Upper lobe of left lung (tissue), 6 donors: ENCODE results near the gene TJP2. TPM values are rescaled to one million over a fixed set of nuclear protein-coding genes. Genes with fewer than 3 reads are reported as not detected.

Experiments
- ATAC-seq, 2 donors: fragments of 200-7000 bp; cut with Tn5 transposase; one replicate each; pipeline ENCODE4 v1.9.1; 2022; ENCODE audit warnings: mild to moderate bottlenecking in 2 of 2, moderate library complexity in 2 of 2; ENCODE audit not compliant: low FRiP score in 2 of 2
- DNase-seq, 2 donors: peaks; one replicate each; pipeline ENCODE4 v3.0.0-alpha.2; 2019 to 2020
- H3K27ac ChIP-seq, 4 donors: fragments of 200-600 bp; sonication (generic); one replicate each; pipeline ENCODE4 v1.5.1; 2016 to 2019
- H3K27me3 ChIP-seq, 4 donors: fragments of 200-600 bp; sonication (generic); one replicate each; pipeline ENCODE4 v1.5.1; 2017 to 2019
- H3K36me3 ChIP-seq, 4 donors: fragments of 200-600 bp; sonication (generic); one replicate each; pipeline ENCODE4 v1.5.1; 2016 to 2019
- H3K4me1 ChIP-seq, 4 donors: fragments of 200-600 bp; sonication (generic); one replicate each; pipeline ENCODE4 v1.5.1; 2018 to 2019
- H3K4me3 ChIP-seq, 4 donors: fragments of 200-600 bp; sonication (generic); one replicate each; pipeline ENCODE4 v1.5.1; 2017 to 2019; ENCODE audit warnings: mild to moderate bottlenecking in 2 of 4, moderate library complexity in 1 of 4
- H3K9me3 ChIP-seq, 4 donors: fragments of 200-600 bp; sonication (generic); one replicate each; pipeline ENCODE4 v1.5.1; 2018 to 2019
- CTCF ChIP-seq, 6 experiments: fragments of 450-650 bp in 4 of 6; fragments of 200-600 bp in 2 of 6; sonication (generic) in 2 of 6; IDR thresholded peaks; one replicate each; pipeline ENCODE4 v1.5.1; 2016 to 2019; ENCODE audit warnings: antibody characterized with exemption in 6 of 6
- EP300 ChIP-seq, 4 donors: sonication (generic); formaldehyde crosslinking; IDR thresholded peaks; one replicate each; pipeline ENCODE4 v1.5.1; 2017; ENCODE audit warnings: antibody characterized with exemption in 4 of 4, control low read depth in 2 of 4
- POLR2A ChIP-seq, 4 donors: fragments of 450-650 bp; IDR thresholded peaks; one replicate each; pipeline ENCODE4 v1.5.1; 2016 to 2017; ENCODE audit warnings: antibody characterized with exemption in 4 of 4, mild to moderate bottlenecking in 2 of 4
- POLR2AphosphoS5 ChIP-seq, 2 donors: sonication (generic); formaldehyde crosslinking; IDR thresholded peaks; one replicate each; pipeline ENCODE4 v1.5.1; 2017; ENCODE audit warnings: antibody characterized with exemption in 2 of 2
- WGBS, 2 donors: methylation state at CpG; one replicate each; pipeline ENCODE4 v1.1.5; 2017 to 2018; 5-methylcytosine and 5-hydroxymethylcytosine counted together
- total RNA-seq, 6 donors: library from RNA; depleted of rRNA in 4 of 6; stranded (reverse); fragments of >200 nt in 4 of 6; gene quantifications; one replicate each; pipeline versions ENCODE4 v1.1.0 to v1.2.1, GENCODE V29; 2016 to 2021
- donor health status: DM: no; HTN: no; CAD: no; lungs with moderate emphysema.
- donor health status: DM: no; HTN: yes; CAD: no; lungs with severe emphysema.

TJP2 gene
- total RNA-seq, 6 donors from 2014 or later, result 98.3 to 270 (median 185) TPM

DNA sequence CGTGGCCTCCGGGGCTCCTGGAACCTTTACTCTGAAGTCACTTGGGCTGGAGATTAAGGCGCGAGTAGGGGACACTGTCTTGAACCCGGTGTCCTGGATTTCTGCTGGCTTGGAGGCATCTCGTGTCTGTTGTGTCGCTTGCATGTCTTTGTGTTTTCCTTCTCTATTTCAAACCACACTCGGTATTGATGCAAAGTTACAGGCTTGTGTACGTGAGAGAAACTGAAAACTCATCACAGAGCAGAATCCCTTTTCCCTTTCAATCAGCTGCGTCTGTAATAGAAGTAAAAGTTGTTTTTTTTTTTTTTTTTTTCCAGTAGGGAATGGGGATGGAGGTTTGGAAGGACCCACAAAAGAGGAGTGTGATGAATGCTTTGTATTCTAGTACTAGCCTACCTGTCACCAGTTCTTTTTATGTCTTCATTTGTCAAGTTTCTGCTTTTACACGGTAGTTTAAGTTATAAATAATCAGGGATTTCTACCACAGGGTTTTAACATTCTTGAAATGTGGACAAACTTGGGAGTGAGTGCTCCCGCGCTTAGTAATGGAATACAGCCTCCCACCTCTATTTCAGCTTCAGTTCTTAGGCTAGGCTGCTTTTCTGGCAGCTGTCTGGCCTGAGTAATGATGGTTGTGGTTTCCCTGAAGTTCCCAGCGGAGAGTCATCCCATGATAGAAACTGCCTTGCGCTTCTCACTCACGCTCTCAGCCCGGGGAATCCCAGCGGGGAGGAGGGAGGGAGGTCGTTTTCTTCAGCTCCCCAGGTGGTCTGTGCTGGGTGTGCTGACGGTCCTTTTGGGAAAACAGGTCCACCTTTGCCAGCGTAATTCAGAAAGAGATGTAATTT, 763 bp downstream of the TJP2 start:
- Histone ChIP-seq H3K4me1 (peaks cover 44 to 73% (median 67%) of the 10 kb centered on the region in 4 donors), H3K27me3 (no peaks in the 10 kb centered on the region), H3K9me3 (no peaks in the 10 kb centered on the region), H3K36me3 (no peaks in the 10 kb centered on the region), H3K27ac (peak overlapping the region; percentile 82 to 92 (median 87)), H3K4me3 (peak overlapping the region; percentile 38 to 79 (median 66))
- ATAC-seq, result peak; percentile 66 to 73
- peak in 1 of 2 donors; percentile 58 for DNase-seq
- 26 to 29% methylated on average over 9 to 21 of the region's 21 CpGs for WGBS, 2 donors
- TF ChIP-seq POLR2AphosphoS5 (IDR thresholded peaks at IDR 0.05), result peak; percentile 46 to 79
- peak in 1 of 4 donors; percentile 66 for TF ChIP-seq EP300 (IDR thresholded peaks at IDR 0.05)
- TF ChIP-seq POLR2A (IDR thresholded peaks at IDR 0.05), result no peak
- no peak for TF ChIP-seq CTCF (IDR thresholded peaks at IDR 0.05)

GRCh38 chr9:69175486-69175885, 1.4 kb downstream of the TJP2 start:
- Histone ChIP-seq H3K27ac (peak overlapping the region; percentile 82 to 92 (median 87)), H3K4me1 (peaks cover 48 to 78% (median 68%) of the 10 kb centered on the region in 4 donors), H3K36me3 (no peaks in the 10 kb centered on the region), H3K9me3 (no peaks in the 10 kb centered on the region), H3K27me3 (no peaks in the 10 kb centered on the region), H3K4me3 (peak overlapping the region; percentile 8 to 79 (median 66))
- TF ChIP-seq EP300 (IDR thresholded peaks at IDR 0.05) (no peak), POLR2AphosphoS5 (IDR thresholded peaks at IDR 0.05) (no peak), CTCF (IDR thresholded peaks at IDR 0.05) (no peak), POLR2A (IDR thresholded peaks at IDR 0.05) (no peak)
- 51 to 55% methylated on average over 8 of the region's 8 CpGs for WGBS, 2 donors
- no peak for DNase-seq
- ATAC-seq, result peak in 1 of 2 donors; percentile 5

GRCh38 chr9:69176471-69177171, 2.5 kb downstream of the TJP2 start:
- Histone ChIP-seq H3K9me3 (no peaks in the 10 kb centered on the region), H3K36me3 (no peaks in the 10 kb centered on the region), H3K27me3 (no peaks in the 10 kb centered on the region), H3K4me3 (no peak overlapping the region), H3K4me1 (peaks cover 55 to 80% (median 66%) of the 10 kb centered on the region in 4 donors), H3K27ac (peak overlapping the region in 2 of 4 donors; percentile 23 to 35)
- TF ChIP-seq CTCF (IDR thresholded peaks at IDR 0.05) (no peak), POLR2AphosphoS5 (IDR thresholded peaks at IDR 0.05) (no peak), POLR2A (IDR thresholded peaks at IDR 0.05) (no peak), EP300 (IDR thresholded peaks at IDR 0.05) (no peak)
- no peak for ATAC-seq
- no peak for DNase-seq
- WGBS, 2 donors, result 64 to 72% methylated on average over 9 of the region's 9 CpGs

DNA sequence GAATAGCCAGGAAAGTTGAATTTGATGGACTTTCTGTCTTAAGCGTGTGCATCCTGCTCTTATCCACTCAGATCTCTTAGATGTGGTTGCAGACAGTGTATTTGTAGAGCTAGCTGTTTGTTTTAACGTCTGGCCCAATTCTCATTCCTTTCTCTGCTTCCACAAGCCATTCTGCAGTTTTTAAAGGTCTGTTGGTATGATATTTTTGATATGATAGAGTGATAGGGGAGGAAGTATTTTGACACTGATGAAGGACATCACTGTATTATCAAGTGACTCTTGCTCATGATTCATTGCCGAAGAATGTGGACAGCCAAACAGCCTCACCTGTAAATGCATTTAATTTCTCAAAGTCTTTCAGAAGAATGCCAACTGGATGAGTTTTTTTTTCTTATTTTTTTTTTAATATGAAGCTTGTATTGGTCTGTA, 4.5 kb downstream of the TJP2 start:
- Histone ChIP-seq H3K4me1 (peaks cover 49 to 74% (median 59%) of the 10 kb centered on the region in 4 donors), H3K36me3 (no peaks in the 10 kb centered on the region), H3K4me3 (no peak overlapping the region), H3K27ac (no peak overlapping the region), H3K9me3 (no peaks in the 10 kb centered on the region), H3K27me3 (no peaks in the 10 kb centered on the region)
- WGBS, 2 donors, result 49 to 58% methylated on average over 3 of the region's 3 CpGs
- DNase-seq (no peak), ATAC-seq (no peak)
- no peak for TF ChIP-seq POLR2AphosphoS5 (IDR thresholded peaks at IDR 0.05)
- no peak for TF ChIP-seq CTCF (IDR thresholded peaks at IDR 0.05)
- no peak for TF ChIP-seq POLR2A (IDR thresholded peaks at IDR 0.05)
- TF ChIP-seq EP300 (IDR thresholded peaks at IDR 0.05), result no peak
